ENCODE measurements around the gene BTBD18.
A peak's percentile ranks its signal among the peaks of the same experiment; 100 is the strongest.

BTBD18 gene

GRCh38 chr11:57776031-57776521 lies 24.5 kb upstream of the BTBD18 start:
- DNase-seq (ENCODE audit: low read depth): peak; percentile 74
- TF ChIP-seq CTCF (conservative IDR thresholded peaks at IDR 0.05; ENCODE audit: low read depth, low read length): no peak
- H3K4me3 ChIP-seq (ENCODE audit: low read depth, low read length): no peak overlapping the region

DNA sequence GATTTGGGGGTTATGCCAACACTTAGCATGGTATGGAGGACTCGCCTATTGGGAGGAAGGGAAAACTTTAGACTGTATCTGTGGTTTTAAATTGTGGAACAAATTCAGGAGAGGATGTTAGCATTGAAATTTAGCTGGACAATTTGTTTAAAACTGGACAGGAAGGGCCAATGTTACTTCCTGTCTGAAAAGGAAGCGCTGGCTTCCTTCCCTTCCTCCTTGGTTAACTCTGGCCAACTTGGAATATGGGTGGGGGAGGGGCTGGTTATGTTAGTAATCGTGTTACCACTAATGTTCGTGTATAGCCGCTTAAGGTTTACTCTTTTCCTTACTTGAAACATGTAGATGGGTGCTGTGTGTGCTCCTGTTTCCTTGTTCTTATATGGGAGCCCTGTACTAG lies 23.9 kb upstream of the BTBD18 start:
- no peak for DNase-seq (ENCODE audit: low read depth)
- TF ChIP-seq CTCF (conservative IDR thresholded peaks at IDR 0.05; ENCODE audit: low read depth, low read length): no peak
- H3K4me3 ChIP-seq (ENCODE audit: low read depth, low read length): no peak overlapping the region

DNA sequence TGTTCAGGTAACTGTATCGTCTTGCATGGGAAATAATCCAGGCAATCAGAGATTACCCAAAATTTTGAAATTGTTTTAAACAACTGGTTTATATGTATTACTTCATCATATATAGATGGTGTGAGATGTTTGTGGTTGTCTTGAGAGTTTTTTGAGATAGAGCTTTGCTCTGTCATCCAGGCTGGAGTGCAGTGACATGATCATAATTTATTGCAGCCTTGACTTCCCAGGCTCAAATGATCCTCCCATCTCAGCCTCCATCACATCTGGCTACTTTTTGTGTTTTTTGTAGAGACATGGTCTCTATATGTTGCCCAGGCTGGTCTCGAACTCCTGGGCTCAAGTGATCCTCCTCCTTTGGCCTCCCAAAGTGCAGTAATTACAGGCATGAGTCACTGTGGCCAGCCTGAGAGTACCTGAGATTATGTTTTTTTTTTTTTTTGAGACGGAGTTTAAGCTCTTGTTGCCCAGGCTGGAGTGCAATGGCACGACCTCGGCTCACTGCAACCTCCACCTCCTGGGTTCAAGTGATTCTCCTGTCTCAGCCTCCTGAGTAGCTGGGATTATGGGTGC lies 21.5 kb upstream of the BTBD18 start:
- H3K4me3 ChIP-seq (ENCODE audit: low read depth, low read length): no peak overlapping the region
- DNase-seq (ENCODE audit: low read depth): no peak
- no peak for TF ChIP-seq CTCF (conservative IDR thresholded peaks at IDR 0.05; ENCODE audit: low read depth, low read length)

GRCh38 chr11:57772562-57772961 lies 20.9 kb upstream of the BTBD18 start:
- no peak overlapping the region for H3K4me3 ChIP-seq (ENCODE audit: low read depth, low read length)
- DNase-seq (ENCODE audit: low read depth): peak; percentile 65
- TF ChIP-seq CTCF (conservative IDR thresholded peaks at IDR 0.05; ENCODE audit: low read depth, low read length): no peak

- TF ChIP-seq CTCF (conservative IDR thresholded peaks at IDR 0.05; ENCODE audit: low read depth, low read length): no peak
- DNase-seq (ENCODE audit: low read depth): no peak
- H3K4me3 ChIP-seq (ENCODE audit: low read depth, low read length): no peak overlapping the region
Observed at GRCh38 chr11:57771365-57771764, 19.7 kb upstream of the BTBD18 start.

GRCh38 chr11:57770793-57771192 lies 19.2 kb upstream of the BTBD18 start:
- TF ChIP-seq CTCF (conservative IDR thresholded peaks at IDR 0.05; ENCODE audit: low read depth, low read length): no peak
- H3K4me3 ChIP-seq (ENCODE audit: low read depth, low read length): no peak overlapping the region
- no peak for DNase-seq (ENCODE audit: low read depth)

DNA sequence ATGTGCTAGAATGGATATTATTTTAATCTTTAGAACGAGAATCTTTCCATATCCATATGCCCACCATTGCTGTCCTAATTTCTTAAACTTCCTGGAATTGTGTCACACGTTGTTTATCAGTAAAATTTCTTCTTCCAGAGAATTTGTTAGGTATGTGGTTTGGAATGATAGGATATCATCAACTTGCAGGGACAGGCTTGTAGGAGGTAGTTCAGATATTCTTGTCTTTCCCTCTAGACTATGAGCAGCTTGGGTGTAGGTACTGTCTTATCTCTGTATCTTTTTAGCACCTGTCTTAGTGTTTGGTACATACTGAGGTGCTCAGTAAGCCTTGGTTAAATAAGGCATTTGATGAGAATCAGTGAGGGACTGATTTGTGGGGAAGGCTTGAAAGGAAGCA lies 13.4 kb upstream of the BTBD18 start:
- DNase-seq (ENCODE audit: low read depth): no peak
- no peak for TF ChIP-seq CTCF (conservative IDR thresholded peaks at IDR 0.05; ENCODE audit: low read depth, low read length)
- H3K4me3 ChIP-seq (ENCODE audit: low read depth, low read length): peak overlapping the region; percentile 15

Data from choroid plexus epithelial cell (primary cell).